NCI-H2227 treated with DMSO at 0.1 percent for 48 hours (cell line): ENCODE results near the gene ATXN7L1.

Source experiments
- DNase-seq: peaks from one replicate; lab custom pipeline; 2025; lab: John Stamatoyannopoulos, UW

Gene ATXN7L1

DNA sequence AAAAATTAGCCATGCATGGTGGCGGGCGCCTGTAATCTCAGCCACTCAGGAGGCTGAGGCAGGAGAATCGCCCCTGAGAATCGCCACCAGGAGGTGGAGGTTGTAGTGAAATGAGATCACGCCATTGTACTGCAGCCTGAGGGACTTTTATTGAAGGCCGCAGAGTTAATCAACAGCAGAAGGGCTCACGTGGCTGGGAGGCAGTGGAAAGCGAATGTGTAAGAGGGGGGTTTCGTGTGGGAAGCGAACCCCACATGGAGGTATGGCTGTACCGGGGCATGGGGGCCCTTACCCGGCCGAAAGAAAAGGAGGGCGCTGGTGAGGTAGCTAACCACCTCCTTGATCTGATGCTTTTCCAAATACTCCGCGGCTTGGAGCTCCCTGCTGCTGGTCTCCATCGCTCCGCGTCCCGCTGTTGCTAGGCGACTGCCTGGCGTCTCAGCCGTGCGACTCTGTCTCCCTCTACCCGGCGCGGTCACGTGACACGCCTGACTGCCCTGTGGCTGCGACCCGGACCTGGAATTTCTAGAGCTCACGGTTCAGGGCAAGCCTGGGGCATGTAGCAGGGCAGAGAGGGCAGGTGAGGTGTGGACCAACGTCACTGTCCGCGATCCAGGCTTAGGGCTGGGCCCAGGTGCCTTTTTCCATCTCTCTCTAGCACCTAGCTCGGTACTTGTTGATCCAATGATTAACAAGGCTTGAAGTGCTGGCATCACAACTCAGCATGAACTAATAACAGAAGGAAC lies 295.2 kb downstream of the ATXN7L1 start, which contains the start of gene EFCAB10:
Gene EFCAB10, minus strand, starts transcription at position 428 of the 746 bp plus-strand sequence. Its CDS starts 30 bp downstream, at position 398.
- peak; percentile 90 for DNase-seq

- DNase-seq = peak; percentile 62
Observed at GRCh38 chr7:105580022-105580740, 296.2 kb downstream of the ATXN7L1 start.

DNA sequence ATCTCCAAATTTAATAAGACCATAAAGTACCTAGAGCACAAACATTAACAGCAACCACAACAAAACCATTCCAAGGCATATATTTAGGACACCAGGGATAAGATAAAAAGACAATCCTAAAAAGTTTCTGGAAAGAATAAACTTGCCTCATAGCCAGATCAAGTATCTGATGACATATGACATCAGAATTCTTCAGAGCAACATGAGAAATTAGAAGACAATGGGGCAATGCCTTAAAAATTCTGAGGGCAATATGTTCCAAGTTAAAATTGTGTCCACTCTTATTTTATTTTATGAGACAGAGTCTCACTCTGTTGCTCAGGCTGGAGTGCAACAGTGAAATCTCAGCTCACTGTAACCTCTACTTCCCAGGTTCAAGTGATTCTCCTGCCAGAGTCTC lies 297.9 kb downstream of the ATXN7L1 start:
- no peak for DNase-seq

DNA sequence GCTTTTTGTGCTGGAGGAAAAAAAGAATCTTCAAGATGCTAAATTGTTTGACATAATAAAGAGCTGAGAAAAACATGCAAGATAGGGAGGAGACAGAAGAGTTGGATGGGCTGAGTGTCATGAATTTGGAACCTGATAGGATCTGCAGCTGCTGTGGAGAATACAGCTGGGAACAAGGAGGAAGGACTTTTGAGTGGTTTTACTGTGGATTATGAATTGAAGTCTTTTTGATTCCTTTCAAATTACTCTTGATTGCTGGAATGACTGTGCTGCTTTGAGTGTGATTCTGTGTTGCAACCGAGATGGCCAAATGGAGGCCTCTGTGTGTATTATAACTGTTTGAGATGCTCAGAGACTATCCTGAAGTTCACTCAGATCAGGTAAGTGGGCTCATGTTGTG lies 299.1 kb downstream of the ATXN7L1 start:
- DNase-seq = no peak

DNA sequence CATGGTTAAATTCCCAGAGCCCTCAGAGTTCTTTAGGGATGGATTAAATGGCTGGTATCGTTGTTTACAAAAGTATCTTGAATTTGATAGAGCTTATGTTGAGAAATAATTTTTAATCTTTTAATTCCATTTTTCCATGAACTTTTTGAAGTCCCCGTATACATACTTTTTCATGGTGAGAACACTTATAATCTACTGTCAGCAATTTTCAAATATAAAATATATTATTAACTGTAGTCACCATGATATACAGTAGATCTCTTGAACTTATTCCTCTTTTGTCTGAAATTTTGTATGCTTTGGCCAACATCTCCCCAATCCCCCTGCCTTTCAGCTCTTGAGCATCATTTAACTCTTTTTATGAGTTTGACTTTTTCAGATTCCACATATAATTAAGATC lies 304.5 kb downstream of the ATXN7L1 start:
- DNase-seq = no peak

- no peak for DNase-seq
Observed at GRCh38 chr7:105567821-105568220, 308.6 kb downstream of the ATXN7L1 start.

DNA sequence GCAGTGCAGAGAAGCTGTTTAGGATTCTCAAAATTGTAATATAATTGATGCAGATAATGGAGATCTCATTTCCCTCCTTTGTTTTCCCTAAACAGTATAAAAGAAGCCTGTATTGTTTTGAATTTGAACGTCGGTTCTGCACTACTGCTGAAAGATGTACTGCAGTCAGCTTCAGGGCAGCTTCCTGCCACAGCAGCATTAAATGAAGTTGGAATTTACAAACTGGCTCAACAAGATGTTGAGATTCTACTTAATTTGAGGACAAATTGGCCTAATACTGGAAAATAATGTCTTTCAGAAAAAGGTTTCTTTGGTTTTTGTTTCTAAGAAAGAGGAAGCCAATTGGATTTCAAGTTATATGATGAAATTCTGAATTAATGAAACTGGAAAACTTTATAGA lies 309.4 kb downstream of the ATXN7L1 start:
- no peak for DNase-seq

GRCh38 chr7:105565190-105565589 lies 311.2 kb downstream of the ATXN7L1 start:
- no peak for DNase-seq

DNA sequence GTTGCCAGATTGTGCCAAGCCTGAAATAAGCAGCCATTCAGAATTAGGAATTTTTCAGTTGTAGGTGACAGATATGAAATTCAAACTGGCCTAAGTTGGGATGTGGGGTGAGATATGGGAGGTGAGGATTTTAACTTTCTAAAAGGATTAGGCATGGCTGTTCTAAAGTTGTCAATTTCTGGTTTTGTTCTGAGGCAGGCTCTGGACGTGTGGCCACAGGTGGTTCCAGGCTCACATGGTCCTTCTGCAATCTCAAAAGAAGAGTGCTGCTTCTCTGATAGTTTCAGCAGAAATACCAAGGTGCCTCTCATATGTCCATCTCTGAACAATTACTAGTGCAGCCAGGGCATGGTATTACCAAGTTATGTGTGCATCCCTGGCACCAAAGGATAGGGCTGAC lies 316.5 kb downstream of the ATXN7L1 start:
- no peak for DNase-seq
